GM21526 (cell line): Measurements from ENCODE around the gene LIPF.
"Not testable (repeated sequence)": the region's sequence is repeated elsewhere in the genome, so short reads cannot be mapped to it uniquely, and the experiment has no call there.

ENCODE experiments used
- ATAC-seq: cut with Tn5 transposase; IDR thresholded peaks from one replicate; pipeline ENCODE4 v1.9.1; 2021; ENCODE audit warnings: moderate library complexity; ENCODE audit not compliant: unreplicated experiment, low FRiP score

The LIPF gene

GRCh38 chr10:88672041-88672440 is 7.8 kb downstream of the LIPF start:
- ATAC-seq = no peak

- no peak for ATAC-seq
Observed at GRCh38 chr10:88676283-88677060, 12.2 kb downstream of the LIPF start.

GRCh38 chr10:88680958-88681357 is 16.7 kb downstream of the LIPF start:
- no peak for ATAC-seq

- no peak for ATAC-seq
Observed at GRCh38 chr10:88682491-88682890, 18.2 kb downstream of the LIPF start.

GRCh38 chr10:88687853-88688467 is 23.7 kb downstream of the LIPF start:
- no peak for ATAC-seq

GRCh38 chr10:88689366-88689765 is 25.1 kb downstream of the LIPF start:
- no peak for ATAC-seq

- no peak for ATAC-seq
Observed at GRCh38 chr10:88693392-88694020, 29.3 kb downstream of the LIPF start.

- ATAC-seq = no peak
Observed at GRCh38 chr10:88702848-88703597, 38.8 kb downstream of the LIPF start.

- no peak for ATAC-seq
Observed at GRCh38 chr10:88705958-88706357, 41.7 kb downstream of the LIPF start, which contains the start of gene LIPK. Gene LIPK, plus strand, starts transcription at chr10:88706249. Its CDS starts 18,295 bp downstream, at chr10:88724544.

- ATAC-seq = no peak
Observed at GRCh38 chr10:88707429-88708155, 43.4 kb downstream of the LIPF start.

GRCh38 chr10:88709361-88709760 is 45.1 kb downstream of the LIPF start:
- not testable (repeated sequence) for ATAC-seq

- ATAC-seq = no peak
Observed at GRCh38 chr10:88715517-88715916, 51.3 kb downstream of the LIPF start.

- no peak for ATAC-seq
Observed at GRCh38 chr10:88721392-88721791, 57.1 kb downstream of the LIPF start.

GRCh38 chr10:88725798-88726197 is 61.6 kb downstream of the LIPF start:
- no peak for ATAC-seq

- ATAC-seq = no peak
Observed at GRCh38 chr10:88728107-88728763, 64.0 kb downstream of the LIPF start.
